Endothelial cell (in vitro differentiated cells): ENCODE results near the gene CBFA2T3. TPM values are rescaled to one million over a fixed set of nuclear protein-coding genes. Genes with fewer than 3 reads are reported as not detected.

Experiments used
- DNase-seq: peaks from one replicate; pipeline ENCODE4 v3.0.0; 2021; ENCODE audit warnings: low spot score
- H3K27ac Mint-ChIP-seq: one replicate; pipeline ENCODE4 v1.8.0; 2021; ENCODE audit warnings: mixed read lengths, inconsistent platforms; ENCODE audit not compliant: unreplicated experiment
- H3K27me3 Mint-ChIP-seq: one replicate; pipeline ENCODE4 v1.8.0; 2021; ENCODE audit warnings: mild to moderate bottlenecking, moderate library complexity, mixed read lengths, inconsistent platforms; ENCODE audit not compliant: unreplicated experiment
- H3K36me3 Mint-ChIP-seq: one replicate; pipeline ENCODE4 v1.8.0; 2021; ENCODE audit warnings: mild to moderate bottlenecking, low read depth, mixed read lengths, inconsistent platforms; ENCODE audit not compliant: unreplicated experiment
- H3K4me1 Mint-ChIP-seq: one replicate; pipeline ENCODE4 v1.8.0; 2021; ENCODE audit warnings: mild to moderate bottlenecking, mixed read lengths, inconsistent platforms; ENCODE audit not compliant: unreplicated experiment
- H3K4me3 Mint-ChIP-seq: one replicate; pipeline ENCODE4 v1.8.0; 2021; ENCODE audit warnings: mild to moderate bottlenecking, mixed read lengths, inconsistent platforms; ENCODE audit not compliant: unreplicated experiment
- H3K9me3 Mint-ChIP-seq: one replicate; pipeline ENCODE4 v1.8.0; 2021; ENCODE audit warnings: mixed read lengths, inconsistent platforms; ENCODE audit not compliant: unreplicated experiment
- total RNA-seq: library from RNA; stranded (reverse); fragmentation: NEBNext Ultra II Directional; extraction: Animal tissue kit (Norgen Biotek cat#: 25700); gene quantifications from one replicate; pipeline ENCODE4 v1.2.1, GENCODE V29; 2021; ENCODE audit not compliant: unreplicated experiment
- TF ChIP-seq, protein P1 (sequence below): fragments of 200-600 bp; sonication (generic); IDR thresholded peaks from one replicate; pipeline ENCODE4 v1.5.0; 2021; ENCODE audit warnings: antibody characterized with exemption; ENCODE audit not compliant: unreplicated experiment

Gene CBFA2T3
- total RNA-seq, 1 donor from 2014 or later: 1.6 TPM

DNA sequence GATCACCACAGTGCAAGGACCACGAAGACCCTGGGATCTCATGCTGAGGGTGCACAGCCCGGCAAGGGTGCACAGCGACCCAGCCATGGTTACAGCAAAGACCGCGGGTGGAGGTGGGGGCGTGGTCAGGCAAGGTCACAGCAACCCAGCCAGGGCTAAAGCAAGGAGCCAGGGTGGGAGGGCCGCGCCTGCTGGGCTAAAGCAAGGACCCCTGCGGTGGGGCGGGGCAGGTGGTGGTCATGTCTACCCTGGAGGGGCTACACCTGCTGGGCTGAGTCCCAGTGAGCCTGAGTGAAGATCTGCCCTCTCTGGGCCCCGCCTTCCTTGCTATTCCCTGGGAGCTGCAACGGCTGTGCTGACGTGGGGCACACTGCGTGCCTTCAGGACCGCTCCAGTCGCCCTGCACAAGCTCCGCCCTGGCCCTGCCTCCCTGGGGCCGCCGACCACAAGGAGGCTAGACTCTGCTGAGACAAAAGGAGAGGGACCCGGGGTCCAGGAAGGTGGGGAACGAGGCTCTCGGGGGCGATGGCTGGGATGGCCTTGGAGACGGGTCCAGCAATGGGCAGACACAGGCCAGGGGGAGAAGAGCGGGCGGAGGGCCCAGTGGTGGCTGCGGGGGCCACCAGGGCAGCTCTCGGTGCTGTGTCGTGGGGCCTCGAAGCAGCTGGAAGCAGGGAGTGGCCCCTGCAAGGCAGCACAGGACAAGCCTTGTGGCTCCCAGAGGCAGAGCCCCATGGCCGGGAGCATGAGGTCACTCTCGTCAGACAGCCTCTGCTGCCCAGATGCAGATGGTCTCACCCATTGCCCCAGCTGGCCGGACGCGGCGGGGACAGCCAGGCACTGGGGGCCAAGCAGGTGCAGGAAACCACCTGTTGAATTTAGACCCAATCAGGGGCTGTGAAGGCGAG is 52.8 kb downstream of the CBFA2T3 start:
- peaks cover 4% of the 10 kb centered on the region for H3K4me1 Mint-ChIP-seq
- TF ChIP-seq, protein P1, sequence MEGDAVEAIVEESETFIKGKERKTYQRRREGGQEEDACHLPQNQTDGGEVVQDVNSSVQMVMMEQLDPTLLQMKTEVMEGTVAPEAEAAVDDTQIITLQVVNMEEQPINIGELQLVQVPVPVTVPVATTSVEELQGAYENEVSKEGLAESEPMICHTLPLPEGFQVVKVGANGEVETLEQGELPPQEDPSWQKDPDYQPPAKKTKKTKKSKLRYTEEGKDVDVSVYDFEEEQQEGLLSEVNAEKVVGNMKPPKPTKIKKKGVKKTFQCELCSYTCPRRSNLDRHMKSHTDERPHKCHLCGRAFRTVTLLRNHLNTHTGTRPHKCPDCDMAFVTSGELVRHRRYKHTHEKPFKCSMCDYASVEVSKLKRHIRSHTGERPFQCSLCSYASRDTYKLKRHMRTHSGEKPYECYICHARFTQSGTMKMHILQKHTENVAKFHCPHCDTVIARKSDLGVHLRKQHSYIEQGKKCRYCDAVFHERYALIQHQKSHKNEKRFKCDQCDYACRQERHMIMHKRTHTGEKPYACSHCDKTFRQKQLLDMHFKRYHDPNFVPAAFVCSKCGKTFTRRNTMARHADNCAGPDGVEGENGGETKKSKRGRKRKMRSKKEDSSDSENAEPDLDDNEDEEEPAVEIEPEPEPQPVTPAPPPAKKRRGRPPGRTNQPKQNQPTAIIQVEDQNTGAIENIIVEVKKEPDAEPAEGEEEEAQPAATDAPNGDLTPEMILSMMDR: no peak
- H3K9me3 Mint-ChIP-seq: no peaks in the 10 kb centered on the region
- H3K27me3 Mint-ChIP-seq: no peaks in the 10 kb centered on the region
- H3K36me3 Mint-ChIP-seq: no peaks in the 10 kb centered on the region
- DNase-seq: no peak
- H3K4me3 Mint-ChIP-seq: no peak overlapping the region
- no peak overlapping the region for H3K27ac Mint-ChIP-seq

DNA sequence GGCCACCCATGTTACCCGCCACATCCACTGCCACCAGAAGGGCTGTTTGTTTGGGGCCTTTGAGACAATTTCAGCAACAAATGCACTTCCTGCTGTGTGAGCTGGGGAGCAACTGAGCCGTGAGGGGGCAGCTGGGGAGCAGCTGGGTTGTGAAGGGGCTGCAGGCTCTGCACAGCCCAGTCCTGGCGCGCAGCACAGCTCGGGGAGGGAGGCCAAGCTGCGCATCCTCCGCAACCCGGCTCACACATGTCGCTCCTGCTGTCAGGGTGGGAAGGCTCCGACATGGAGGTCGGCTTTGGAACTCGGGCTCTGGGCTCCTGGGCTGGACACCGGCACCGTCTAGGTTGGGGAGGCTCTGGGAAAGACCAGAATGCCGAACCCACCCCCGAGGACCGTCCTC is 53.6 kb downstream of the CBFA2T3 start:
- no peak for DNase-seq
- H3K4me3 Mint-ChIP-seq: no peak overlapping the region
- peaks cover 8% of the 10 kb centered on the region for H3K4me1 Mint-ChIP-seq
- no peaks in the 10 kb centered on the region for H3K27me3 Mint-ChIP-seq
- no peak overlapping the region for H3K27ac Mint-ChIP-seq
- TF ChIP-seq, protein P1: no peak
- H3K36me3 Mint-ChIP-seq: peaks cover 5% of the 10 kb centered on the region
- H3K9me3 Mint-ChIP-seq: no peaks in the 10 kb centered on the region

DNA sequence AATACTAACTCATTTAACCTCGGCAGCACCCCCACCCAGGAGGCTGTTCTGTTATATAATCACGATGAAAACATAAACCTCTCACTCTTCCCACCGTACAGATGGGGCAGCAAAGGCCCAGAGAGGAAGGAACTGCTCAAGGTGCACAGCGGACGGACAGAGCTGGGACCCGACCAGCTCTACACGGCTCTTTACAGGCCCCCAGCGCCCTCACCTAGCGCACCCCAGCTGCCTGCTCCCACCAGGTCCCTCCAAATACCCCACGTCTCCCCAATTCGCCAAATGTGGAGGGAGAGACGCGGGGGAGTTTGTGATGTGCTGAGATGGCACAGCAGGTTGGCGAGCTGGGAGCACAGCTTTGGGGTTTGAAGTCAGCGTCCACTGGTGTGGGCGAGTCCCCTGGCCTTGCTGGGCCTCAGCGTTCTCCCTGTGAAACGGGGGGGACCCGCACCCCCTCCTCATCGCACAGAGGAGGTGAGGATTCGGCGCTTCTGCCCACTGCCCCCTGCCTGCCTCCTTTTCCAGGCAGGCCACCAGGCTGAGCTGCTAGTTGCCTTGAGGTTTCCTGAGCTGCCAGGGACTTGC is 54.1 kb downstream of the CBFA2T3 start:
- H3K9me3 Mint-ChIP-seq: no peaks in the 10 kb centered on the region
- TF ChIP-seq, protein P1: no peak
- no peaks in the 10 kb centered on the region for H3K27me3 Mint-ChIP-seq
- H3K36me3 Mint-ChIP-seq: peaks cover 5% of the 10 kb centered on the region
- H3K4me3 Mint-ChIP-seq: no peak overlapping the region
- H3K4me1 Mint-ChIP-seq: peaks cover 8% of the 10 kb centered on the region
- no peak overlapping the region for H3K27ac Mint-ChIP-seq
- no peak for DNase-seq

DNA sequence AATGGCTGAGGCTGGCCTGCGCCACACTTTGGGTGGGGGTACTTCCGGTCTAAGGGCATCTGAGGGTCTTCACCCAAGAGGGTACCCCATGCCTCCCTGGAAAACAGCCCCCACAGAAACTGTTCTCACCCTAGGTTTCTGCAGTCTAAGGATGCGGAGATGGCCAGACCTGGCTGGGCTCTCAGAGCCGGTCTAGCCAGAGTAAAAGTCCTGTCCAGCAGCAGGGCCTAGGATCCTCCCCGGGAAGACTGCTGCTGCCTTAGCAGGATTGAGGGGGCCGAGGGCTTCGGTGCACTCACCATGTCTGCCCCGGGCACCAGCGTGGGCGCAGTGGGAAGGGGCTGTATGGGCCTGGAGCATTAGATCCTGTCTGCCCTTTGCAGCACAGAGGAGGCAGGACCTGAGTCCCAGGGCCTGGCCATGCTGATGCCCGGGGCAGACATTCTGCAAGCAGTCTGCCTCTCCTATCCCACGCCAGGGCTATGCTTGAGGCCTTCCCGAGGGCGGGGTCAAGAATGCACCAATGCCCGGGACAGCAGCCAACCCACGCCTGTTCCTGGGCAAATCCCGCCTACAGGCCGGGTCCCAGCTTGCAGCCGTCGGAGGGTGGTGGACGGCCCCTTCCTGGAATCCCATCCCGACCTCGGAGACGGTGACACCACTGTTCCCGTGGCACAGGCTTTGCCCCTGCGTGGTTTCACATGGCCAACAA is 54.7 kb downstream of the CBFA2T3 start:
- Mint-ChIP-seq H3K27me3 (no peaks in the 10 kb centered on the region), H3K27ac (no peak overlapping the region), H3K4me3 (no peak overlapping the region), H3K4me1 (peaks cover 11% of the 10 kb centered on the region), H3K36me3 (peaks cover 5% of the 10 kb centered on the region), H3K9me3 (no peaks in the 10 kb centered on the region)
- DNase-seq: no peak
- TF ChIP-seq, protein P1: no peak
